Prostate gland (tissue), 2 donors: ENCODE results near the gene ZNFX1. TPM values are rescaled to one million over a fixed set of nuclear protein-coding genes. Genes with fewer than 3 reads are reported as not detected.
"Not testable (repeated sequence)": the region's sequence is repeated elsewhere in the genome, so short reads cannot be mapped to it uniquely, and the experiment has no call there.

Experiments
- DNase-seq: peaks from one replicate; pipeline ENCODE4 v3.0.0-alpha.2; 2019; ENCODE audit warnings: low spot score
- H3K27ac ChIP-seq, 2 donors: fragments of 200-600 bp; sonication (generic); 2 replicates each; pipeline ENCODE4 v1.5.1; 2017 to 2019
- H3K27me3 ChIP-seq: fragments of 200-600 bp; sonication (generic); replicated peaks from 2 replicates; pipeline ENCODE4 v1.5.1; 2019; ENCODE audit not compliant: insufficient read depth
- H3K36me3 ChIP-seq, 2 donors: fragments of 200-600 bp; sonication (generic); 1 replicate in 1 of 2; 2 replicates in 1 of 2; pipeline versions ENCODE4 v1.5.1 to v1.8.1; 2017 to 2019
- H3K4me1 ChIP-seq: fragments of 200-600 bp; sonication (generic); replicated peaks from 2 replicates; pipeline ENCODE4 v1.5.1; 2019
- H3K4me3 ChIP-seq, 2 donors: fragments of 200-600 bp; sonication (generic); 2 replicates each; pipeline ENCODE4 v1.5.1; 2017 to 2019
- H3K9me3 ChIP-seq: fragments of 200-600 bp; sonication (generic); 2 replicates; pipeline ENCODE4 v1.5.1; 2017
- CTCF ChIP-seq, 4 experiments: fragments of 200-600 bp in 2 of 4; fragments of 450-650 bp in 2 of 4; sonication (generic) in 2 of 4; IDR thresholded peaks; 1 replicate in 3 of 4; 2 replicates in 1 of 4; pipeline ENCODE4 v1.5.1; 2016 to 2019; ENCODE audit warnings: antibody characterized with exemption in 4 of 4, mild to moderate bottlenecking in 2 of 4, moderate library complexity in 2 of 4
- POLR2A ChIP-seq: fragments of 450-650 bp; IDR thresholded peaks from one replicate; pipeline ENCODE4 v1.6.1; 2016; ENCODE audit warnings: antibody characterized with exemption, mild to moderate bottlenecking
- POLR2AphosphoS5 ChIP-seq: sonication (generic); formaldehyde crosslinking; IDR thresholded peaks from one replicate; pipeline ENCODE4 v1.6.1; 2017; ENCODE audit warnings: antibody characterized with exemption
- WGBS: methylation state at CpG from one replicate; pipeline ENCODE4 v1.1.5; 2018; 5-methylcytosine and 5-hydroxymethylcytosine counted together
- intact Hi-C: fragments of 100-400 bp; cut with DNase I; formaldehyde crosslinking; loops from one replicate; pipeline ENCODE4 v1.14.2; 2022
- total RNA-seq, 2 donors: library from RNA; depleted of rRNA; stranded (reverse); fragments of >200 nt; gene quantifications; one replicate each; pipeline ENCODE4 v1.1.0, GENCODE V29; 2016

Gene ZNFX1
- total RNA-seq, 2 donors from 2014 or later, result 25.6 to 32.7 TPM

DNA sequence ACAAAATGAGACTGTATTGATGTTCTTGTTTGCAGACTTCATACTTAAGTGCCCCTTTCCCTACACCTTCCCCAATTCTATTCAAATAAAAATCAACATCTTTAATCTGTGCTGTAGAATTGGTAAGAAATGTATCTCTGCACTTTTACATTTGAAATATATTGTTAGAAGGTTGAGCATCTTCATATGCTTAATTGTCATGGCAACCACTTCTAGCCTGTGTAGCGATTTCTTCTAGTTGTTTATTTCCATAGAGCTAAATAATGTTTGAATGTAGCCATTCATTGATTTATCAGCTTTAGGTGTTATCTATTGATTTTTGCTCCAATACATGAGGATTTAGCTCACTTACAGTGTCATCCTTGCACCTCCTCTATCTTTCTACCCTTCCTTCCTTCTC, 37.7 kb upstream of the ZNFX1 start:
- 74% methylated on average over 1 of the region's 1 CpG for WGBS
- no peak overlapping the region for H3K4me3 ChIP-seq
- intact Hi-C loops, result no loop called here
- no peaks in the 10 kb centered on the region for H3K9me3 ChIP-seq
- TF ChIP-seq POLR2AphosphoS5, result no peak
- TF ChIP-seq POLR2A, result no peak
- no peak for TF ChIP-seq CTCF (IDR thresholded peaks at IDR 0.05)
- no peak overlapping the region for H3K27ac ChIP-seq
- no peaks in the 10 kb centered on the region for H3K4me1 ChIP-seq
- H3K27me3 ChIP-seq, result no peaks in the 10 kb centered on the region
- DNase-seq, result no peak
- H3K36me3 ChIP-seq, result no peaks in the 10 kb centered on the region

DNA sequence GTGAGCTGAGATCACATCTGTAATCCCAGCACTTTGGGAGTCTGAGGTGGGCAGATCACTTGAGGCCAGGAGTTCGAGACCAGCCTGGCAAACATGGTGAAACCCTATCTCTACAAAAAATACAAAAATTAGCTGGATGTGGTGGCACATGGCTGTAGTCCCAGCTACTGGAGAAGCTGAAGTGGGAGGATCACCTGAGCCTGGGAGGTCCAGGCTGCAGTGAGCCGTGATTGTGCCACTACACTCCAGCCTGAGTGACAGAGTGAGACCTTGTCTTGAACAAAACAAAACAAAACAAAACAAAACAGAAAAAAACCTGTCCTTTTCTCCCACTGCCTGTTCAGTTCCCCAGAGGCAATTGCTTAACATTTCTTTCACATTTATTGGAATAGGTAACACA, 36.2 kb upstream of the ZNFX1 start:
- H3K4me1 ChIP-seq, result not testable (repeated sequence)

GRCh38 chr20:49313283-49313682, 35.4 kb upstream of the ZNFX1 start:
- intact Hi-C loops, result no loop called here
- Histone ChIP-seq H3K27ac (no peak overlapping the region), H3K27me3 (no peaks in the 10 kb centered on the region), H3K4me3 (no peak overlapping the region), H3K9me3 (no peaks in the 10 kb centered on the region), H3K4me1 (no peaks in the 10 kb centered on the region), H3K36me3 (no peaks in the 10 kb centered on the region)
- TF ChIP-seq CTCF (IDR thresholded peaks at IDR 0.05) (no peak), POLR2A (no peak), POLR2AphosphoS5 (no peak)
- 85% methylated on average over 2 of the region's 2 CpGs for WGBS
- no peak for DNase-seq

More for the DNA sequence above, 36.2 kb upstream of the ZNFX1 start:
- H3K4me3 ChIP-seq, H3K27me3 ChIP-seq, H3K36me3 ChIP-seq, intact Hi-C loops, H3K9me3 ChIP-seq, DNase-seq, H3K27ac ChIP-seq: not testable (repeated sequence)
- WGBS, result 65% methylated on average over 2 of the region's 2 CpGs

DNA sequence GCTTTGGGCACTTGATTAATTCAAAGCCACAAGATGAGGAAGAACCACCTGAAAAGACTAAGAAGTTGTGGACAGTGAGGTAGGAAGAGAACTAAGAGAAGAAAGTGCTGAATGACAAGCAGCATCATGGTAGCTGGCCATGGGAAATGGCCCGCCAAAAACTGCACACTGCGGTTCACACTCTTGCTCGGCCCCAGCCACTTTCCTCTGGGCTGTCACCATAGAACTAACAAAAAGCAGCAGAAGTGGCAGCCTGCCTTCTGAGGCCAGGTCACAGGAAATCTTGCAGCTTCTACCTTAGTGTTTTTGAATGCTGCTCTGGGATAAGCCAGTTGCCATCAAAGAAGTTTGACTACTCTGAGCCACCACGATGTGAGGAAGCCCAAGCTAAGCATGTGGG, 34.8 kb upstream of the ZNFX1 start:
- intact Hi-C loops, result no loop called here
- H3K9me3 ChIP-seq, result no peaks in the 10 kb centered on the region
- H3K27ac ChIP-seq, result no peak overlapping the region
- DNase-seq, result no peak
- H3K27me3 ChIP-seq, result no peaks in the 10 kb centered on the region
- no peaks in the 10 kb centered on the region for H3K4me1 ChIP-seq
- WGBS, result 86% methylated on average over 4 of the region's 4 CpGs
- H3K4me3 ChIP-seq, result no peak overlapping the region
- no peaks in the 10 kb centered on the region for H3K36me3 ChIP-seq
- no peak for TF ChIP-seq POLR2AphosphoS5
- TF ChIP-seq CTCF (IDR thresholded peaks at IDR 0.05), result no peak
- no peak for TF ChIP-seq POLR2A

- Histone ChIP-seq H3K4me1 (peaks cover 4% of the 10 kb centered on the region), H3K4me3 (no peak overlapping the region), H3K27ac (no peak overlapping the region), H3K9me3 (no peaks in the 10 kb centered on the region), H3K36me3 (no peaks in the 10 kb centered on the region), H3K27me3 (no peaks in the 10 kb centered on the region)
- intact Hi-C loops, result no loop called here
- TF ChIP-seq POLR2A, result no peak
- TF ChIP-seq CTCF (IDR thresholded peaks at IDR 0.05), result no peak
- TF ChIP-seq POLR2AphosphoS5, result no peak
- DNase-seq, result no peak
Observed at GRCh38 chr20:49310705-49311104, 32.8 kb upstream of the ZNFX1 start.
